Measurements from ENCODE around the gene CIBAR2.

Gene CIBAR2

GRCh38 chr16:85112364-85112763, at the start of gene CIBAR2:
Gene CIBAR2, minus strand, starts transcription at chr16:85112472. Its CDS starts 120 bp downstream, at chr16:85112352.
- no peak for DNase-seq

- no peak for DNase-seq
These were observed 47.1 kb upstream of the CIBAR2 start for GRCh38 chr16:85159179-85159980.

- no peak for DNase-seq
These were observed 46.5 kb upstream of the CIBAR2 start for GRCh38 chr16:85158743-85159178.

- DNase-seq = peak; percentile 35
These were observed 45.8 kb upstream of the CIBAR2 start for GRCh38 chr16:85157813-85158742.

GRCh38 chr16:85157372-85157771, 45.1 kb upstream of the CIBAR2 start:
- no peak for DNase-seq

GRCh38 chr16:85156869-85157268, 44.6 kb upstream of the CIBAR2 start:
- DNase-seq = no peak

GRCh38 chr16:85156440-85156839, 44.2 kb upstream of the CIBAR2 start:
- no peak for DNase-seq

GRCh38 chr16:85153656-85154091, 41.4 kb upstream of the CIBAR2 start:
- DNase-seq = no peak

- DNase-seq = no peak
These were observed 40.8 kb upstream of the CIBAR2 start for GRCh38 chr16:85153046-85153445.

- DNase-seq = no peak
These were observed 40.2 kb upstream of the CIBAR2 start for GRCh38 chr16:85152414-85153030.

- no peak for DNase-seq
These were observed 39.5 kb upstream of the CIBAR2 start for GRCh38 chr16:85151603-85152413.

GRCh38 chr16:85151079-85151602, 38.9 kb upstream of the CIBAR2 start:
- no peak for DNase-seq

- DNase-seq = no peak
These were observed 38.2 kb upstream of the CIBAR2 start for GRCh38 chr16:85150331-85150940.

- DNase-seq = no peak
These were observed 37.5 kb upstream of the CIBAR2 start for GRCh38 chr16:85149776-85150175.

- no peak for DNase-seq
These were observed 36.7 kb upstream of the CIBAR2 start for GRCh38 chr16:85148931-85149330.

- no peak for DNase-seq
These were observed 34.8 kb upstream of the CIBAR2 start for GRCh38 chr16:85146922-85147651.

- no peak for DNase-seq
These were observed 34.2 kb upstream of the CIBAR2 start for GRCh38 chr16:85146532-85146797.

- DNase-seq = no peak
These were observed 33.7 kb upstream of the CIBAR2 start for GRCh38 chr16:85145734-85146531.

GRCh38 chr16:85145188-85145587, 32.9 kb upstream of the CIBAR2 start:
- no peak for DNase-seq

Data from stimulated activated CD8-positive, alpha-beta memory T cell treated with anti-CD3 and anti-CD28 coated beads, Interleukin-4, amount 100 ng/mL, for 48 hours (primary cell).